Lower leg skin (tissue), 3 donors: ENCODE data around the gene MYORG.

Experiments used
- POLR2A ChIP-seq, 2 donors: fragments of 450-650 bp; IDR thresholded peaks; one replicate each; pipeline ENCODE4 v1.6.1; 2016 to 2017; ENCODE audit warnings: antibody characterized with exemption in 2 of 2, mild to moderate bottlenecking in 1 of 2, moderate library complexity in 1 of 2
- TF ChIP-seq, protein P1 (sequence below), 3 donors: fragments of 450-650 bp; IDR thresholded peaks; one replicate each; pipeline ENCODE4 v1.5.1; 2016; ENCODE audit warnings: antibody characterized with exemption in 3 of 3, mild to moderate bottlenecking in 3 of 3, moderate library complexity in 2 of 3

DNA sequence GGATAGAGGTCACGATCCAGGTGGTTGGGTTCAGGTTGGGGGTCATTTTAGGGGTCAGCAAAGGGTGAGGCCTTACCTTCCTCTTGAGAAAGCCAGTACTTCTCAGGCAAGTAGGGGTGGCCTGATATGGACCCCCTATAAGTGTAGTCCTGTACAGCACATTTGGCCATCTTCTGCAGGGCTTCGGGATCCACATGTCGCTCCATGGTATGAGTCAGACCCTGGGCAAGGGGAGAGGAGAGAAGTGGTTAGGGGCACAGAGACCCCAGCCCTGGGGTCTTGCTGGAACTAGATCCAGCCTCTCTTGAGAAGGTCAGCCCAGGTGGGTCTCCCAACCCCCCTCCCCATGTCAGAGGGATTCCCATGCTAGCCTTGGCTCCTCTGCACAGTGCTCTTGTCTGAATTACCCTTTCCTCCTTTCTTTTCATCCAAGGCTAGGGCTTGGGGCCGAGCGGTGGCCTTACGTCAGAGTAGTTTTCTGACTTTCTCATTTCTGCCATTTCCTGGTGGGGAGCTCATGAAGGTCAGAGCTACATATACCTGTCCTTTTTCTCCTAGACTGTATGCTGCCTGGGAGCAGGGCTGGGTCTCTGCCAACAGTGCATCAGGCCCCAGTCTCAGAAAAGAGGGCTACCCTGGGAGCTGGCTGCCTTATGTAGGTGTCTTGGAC lies 9.0 kb upstream of the MYORG start:
- TF ChIP-seq, protein P1, sequence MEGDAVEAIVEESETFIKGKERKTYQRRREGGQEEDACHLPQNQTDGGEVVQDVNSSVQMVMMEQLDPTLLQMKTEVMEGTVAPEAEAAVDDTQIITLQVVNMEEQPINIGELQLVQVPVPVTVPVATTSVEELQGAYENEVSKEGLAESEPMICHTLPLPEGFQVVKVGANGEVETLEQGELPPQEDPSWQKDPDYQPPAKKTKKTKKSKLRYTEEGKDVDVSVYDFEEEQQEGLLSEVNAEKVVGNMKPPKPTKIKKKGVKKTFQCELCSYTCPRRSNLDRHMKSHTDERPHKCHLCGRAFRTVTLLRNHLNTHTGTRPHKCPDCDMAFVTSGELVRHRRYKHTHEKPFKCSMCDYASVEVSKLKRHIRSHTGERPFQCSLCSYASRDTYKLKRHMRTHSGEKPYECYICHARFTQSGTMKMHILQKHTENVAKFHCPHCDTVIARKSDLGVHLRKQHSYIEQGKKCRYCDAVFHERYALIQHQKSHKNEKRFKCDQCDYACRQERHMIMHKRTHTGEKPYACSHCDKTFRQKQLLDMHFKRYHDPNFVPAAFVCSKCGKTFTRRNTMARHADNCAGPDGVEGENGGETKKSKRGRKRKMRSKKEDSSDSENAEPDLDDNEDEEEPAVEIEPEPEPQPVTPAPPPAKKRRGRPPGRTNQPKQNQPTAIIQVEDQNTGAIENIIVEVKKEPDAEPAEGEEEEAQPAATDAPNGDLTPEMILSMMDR (IDR thresholded peaks at IDR 0.05): no peak
- no peak for TF ChIP-seq POLR2A (IDR thresholded peaks at IDR 0.05)
